Natural killer cell treated with Interleukin-12 subunit alpha and Interleukin-12 subunit beta and Interleukin-15 and Interleukin-18, amount 100 ng/mL, for 72 hours (primary cell): ENCODE measurements around the gene TSPEAR. TPM values are rescaled to one million over a fixed set of nuclear protein-coding genes. Genes with fewer than 3 reads are reported as not detected.
"Not testable (repeated sequence)": the region's sequence is repeated elsewhere in the genome, so short reads cannot be mapped to it uniquely, and the experiment has no call there.

Experiments used
- ATAC-seq, 2 donors: fragments of 150-1000 bp; cut with Tn5 transposase in 1 of 2; sonication (Bioruptor Pico), chemical (Tn5 transposase) in 1 of 2; 2 replicates each; pipeline ENCODE4 v1.10.0; 2021
- DNase-seq: peaks from one replicate; pipeline ENCODE4 v3.0.0; 2022; ENCODE audit warnings: low spot score
- H3K27ac Mint-ChIP-seq, 2 donors: 1 replicate in 1 of 2; 2 replicates in 1 of 2; pipeline ENCODE4 v1.8.0; 2022; ENCODE audit warnings: mixed read lengths in 2 of 2, mild to moderate bottlenecking in 1 of 2, moderate library complexity in 1 of 2
- H3K27me3 Mint-ChIP-seq, 2 donors: 1 replicate in 1 of 2; 2 replicates in 1 of 2; pipeline ENCODE4 v1.8.0; 2022; ENCODE audit warnings: mixed read lengths in 2 of 2
- H3K36me3 Mint-ChIP-seq: one replicate; pipeline ENCODE4 v1.8.0; 2022; ENCODE audit warnings: mixed read lengths
- H3K4me1 Mint-ChIP-seq, 2 donors: 1 replicate in 1 of 2; 2 replicates in 1 of 2; pipeline ENCODE4 v1.8.0; 2022; ENCODE audit warnings: low read depth in 2 of 2, mixed read lengths in 2 of 2, mild to moderate bottlenecking in 1 of 2
- H3K4me3 Mint-ChIP-seq: one replicate; pipeline ENCODE4 v1.8.0; 2022; ENCODE audit warnings: mixed read lengths
- H3K9me3 Mint-ChIP-seq: 2 replicates; pipeline ENCODE4 v1.8.0; 2022; ENCODE audit warnings: mixed read lengths
- total RNA-seq, 2 donors: library from RNA; stranded (reverse); gene quantifications; one replicate each; pipeline ENCODE4 v1.2.3, GENCODE V29; 2022

TSPEAR gene
- total RNA-seq, 2 donors from 2014 or later, result not detected

- peaks cover 19 to 30% of the 10 kb centered on the region in 2 donors for H3K27me3 Mint-ChIP-seq
- not testable (repeated sequence) for H3K9me3 Mint-ChIP-seq, H3K27ac Mint-ChIP-seq, H3K36me3 Mint-ChIP-seq, H3K4me3 Mint-ChIP-seq, DNase-seq, H3K4me1 Mint-ChIP-seq
- peak in 1 of 2 donors; percentile 38 for ATAC-seq
Observed at GRCh38 chr21:44590897-44591800, 120.2 kb downstream of the TSPEAR start.

- Mint-ChIP-seq H3K27me3 (peaks cover 26 to 34% of the 10 kb centered on the region in 2 donors), H3K9me3 (no peaks in the 10 kb centered on the region), H3K4me3 (no peak overlapping the region), H3K4me1 (peaks cover 0 to 7% of the 10 kb centered on the region in 2 donors), H3K27ac (no peak overlapping the region), H3K36me3 (no peaks in the 10 kb centered on the region)
- ATAC-seq (peak in 1 of 2 donors; percentile 6), DNase-seq (no peak)
Observed at GRCh38 chr21:44590311-44590721, 121.1 kb downstream of the TSPEAR start.

- peaks cover 0 to 7% of the 10 kb centered on the region in 2 donors for H3K4me1 Mint-ChIP-seq
- no peak overlapping the region for H3K27ac Mint-ChIP-seq
- H3K4me3 Mint-ChIP-seq, result no peak overlapping the region
- H3K27me3 Mint-ChIP-seq, result peaks cover 29 to 33% of the 10 kb centered on the region in 2 donors
- H3K9me3 Mint-ChIP-seq, result no peaks in the 10 kb centered on the region
- DNase-seq (no peak), ATAC-seq (peak in 1 of 2 donors; percentile 27)
- H3K36me3 Mint-ChIP-seq, result no peaks in the 10 kb centered on the region
Observed at GRCh38 chr21:44589586-44590305, 121.6 kb downstream of the TSPEAR start.

DNA sequence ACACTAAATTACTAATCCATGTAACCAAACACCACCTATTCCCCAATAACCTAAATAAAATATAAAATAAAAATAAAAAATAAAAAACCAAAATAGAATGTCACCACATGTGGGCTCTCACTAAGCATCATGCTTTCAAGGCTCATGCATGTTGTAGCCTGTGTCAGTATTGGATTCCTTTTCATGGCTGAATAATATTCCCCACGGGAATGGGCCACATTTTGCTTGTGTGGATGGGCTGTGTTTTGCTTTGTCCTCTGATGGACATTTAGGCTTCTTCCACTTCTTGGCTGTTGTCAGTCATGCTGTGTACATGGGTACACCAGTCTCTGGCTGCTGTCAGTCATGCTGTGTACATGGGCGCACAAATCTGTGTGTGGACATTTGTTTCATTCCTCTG is 122.3 kb downstream of the TSPEAR start:
- Mint-ChIP-seq H3K27me3 (peaks cover 36 to 38% of the 10 kb centered on the region in 2 donors), H3K36me3 (no peaks in the 10 kb centered on the region), H3K4me1 (peaks cover 0 to 7% of the 10 kb centered on the region in 2 donors), H3K27ac (no peak overlapping the region), H3K4me3 (no peak overlapping the region), H3K9me3 (no peaks in the 10 kb centered on the region)
- no peak for ATAC-seq
- no peak for DNase-seq

DNA sequence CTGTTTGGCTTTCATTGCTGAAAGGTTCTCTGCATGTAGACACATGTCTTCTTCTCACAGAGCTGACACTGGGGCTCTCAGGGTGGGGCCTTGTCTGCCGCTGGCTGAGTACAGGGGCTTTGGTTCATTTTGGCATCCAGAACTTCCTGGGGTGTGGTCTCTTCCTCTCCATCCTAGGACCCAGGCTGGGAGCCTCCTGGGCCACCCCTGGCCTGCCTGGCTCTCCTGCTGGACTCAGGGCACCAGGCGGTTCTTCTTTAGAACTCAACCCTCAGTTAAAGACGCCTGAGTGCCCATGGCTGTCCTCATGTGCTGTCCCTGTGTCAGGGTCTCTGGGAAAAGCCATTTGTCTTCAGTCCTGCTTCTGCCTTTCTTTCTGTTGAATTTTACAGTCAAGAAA is 125.5 kb downstream of the TSPEAR start:
- H3K4me3 Mint-ChIP-seq, result no peak overlapping the region
- peaks cover 45 to 49% of the 10 kb centered on the region in 2 donors for H3K27me3 Mint-ChIP-seq
- peaks cover 3% of the 10 kb centered on the region for H3K9me3 Mint-ChIP-seq
- DNase-seq (no peak), ATAC-seq (no peak)
- peaks cover 16% of the 10 kb centered on the region for H3K36me3 Mint-ChIP-seq
- H3K4me1 Mint-ChIP-seq, result no peaks in the 10 kb centered on the region
- H3K27ac Mint-ChIP-seq, result no peak overlapping the region

DNA sequence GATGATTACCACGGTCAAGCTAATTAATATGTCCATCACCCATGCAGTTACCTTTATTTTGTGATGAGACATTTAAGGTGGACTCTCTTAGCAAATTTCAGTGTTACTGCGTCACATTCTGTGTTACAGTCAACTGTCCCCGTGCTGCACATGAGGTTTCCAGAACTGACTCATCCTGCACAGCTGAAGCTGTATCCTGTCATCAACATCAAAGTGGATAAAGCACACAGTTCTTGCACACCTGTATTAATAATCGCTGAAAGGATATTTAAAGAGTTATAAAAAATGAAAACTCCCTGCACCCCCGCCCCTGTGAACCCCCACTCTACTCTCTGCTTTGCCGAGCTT is 127.6 kb downstream of the TSPEAR start:
- Mint-ChIP-seq H3K27ac (no peak overlapping the region), H3K36me3 (peaks cover 23% of the 10 kb centered on the region), H3K27me3 (peaks cover 45 to 49% of the 10 kb centered on the region in 2 donors), H3K9me3 (peaks cover 3% of the 10 kb centered on the region), H3K4me3 (no peak overlapping the region), H3K4me1 (no peaks in the 10 kb centered on the region)
- peak in 1 of 2 donors; percentile 58 for ATAC-seq
- no peak for DNase-seq

DNA sequence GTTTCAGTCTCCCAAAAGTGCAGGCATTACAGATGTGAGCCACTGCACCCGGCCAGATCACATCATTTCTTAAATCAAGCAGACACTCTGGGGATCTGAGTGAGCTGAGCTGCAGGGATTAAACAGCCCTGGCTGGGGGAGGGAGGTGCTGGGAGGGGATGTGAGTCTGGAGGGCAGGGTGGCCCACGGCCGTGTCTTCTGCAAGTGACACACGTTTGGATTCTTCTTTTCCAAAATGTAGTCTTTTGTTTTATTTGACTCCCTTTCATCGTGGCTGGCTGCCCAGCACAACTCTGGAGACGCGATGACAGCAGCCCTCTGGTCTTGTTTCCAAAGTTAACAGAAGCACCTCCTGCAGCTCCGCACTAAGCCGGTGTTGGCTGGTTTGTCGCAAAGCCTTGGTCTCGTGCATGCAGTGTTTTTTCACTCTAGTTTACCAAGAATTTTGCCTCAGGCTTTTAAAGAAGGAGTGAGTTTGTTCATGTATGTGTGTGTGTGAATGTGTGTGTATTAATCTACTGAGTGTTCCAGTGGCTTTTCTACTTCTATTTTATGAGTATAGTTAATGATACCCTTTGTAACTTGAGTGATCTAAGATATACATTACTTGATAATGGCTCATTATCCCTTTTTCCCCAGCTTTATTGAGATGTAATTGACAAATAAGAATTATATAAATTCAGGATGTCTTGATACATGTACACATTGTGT is 128.1 kb downstream of the TSPEAR start:
- Mint-ChIP-seq H3K9me3 (peaks cover 3% of the 10 kb centered on the region), H3K27me3 (peaks cover 45 to 49% of the 10 kb centered on the region in 2 donors), H3K27ac (no peak overlapping the region), H3K4me1 (no peaks in the 10 kb centered on the region), H3K4me3 (no peak overlapping the region), H3K36me3 (peaks cover 23% of the 10 kb centered on the region)
- ATAC-seq (no peak), DNase-seq (no peak)

DNA sequence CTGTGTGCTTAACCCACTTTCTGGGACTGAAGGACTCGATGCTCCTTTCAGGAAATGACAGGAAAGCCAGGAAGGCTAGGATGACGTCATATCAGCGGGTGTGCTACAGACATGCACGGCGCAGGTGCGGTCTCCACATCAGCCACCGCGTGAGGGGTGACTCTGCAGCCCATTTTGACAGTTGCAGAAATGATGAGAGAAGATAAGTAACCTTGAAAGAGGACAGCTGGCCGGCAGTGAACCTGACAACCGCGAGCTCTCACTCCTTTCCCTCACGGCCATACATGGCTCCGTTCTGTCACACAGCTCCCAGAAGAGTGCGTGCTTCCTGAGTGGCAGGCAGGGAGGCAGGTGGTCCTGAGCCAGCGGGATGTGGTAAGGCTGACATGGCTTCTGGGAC is 129.3 kb downstream of the TSPEAR start:
- Mint-ChIP-seq H3K4me1 (no peaks in the 10 kb centered on the region), H3K9me3 (peaks cover 3% of the 10 kb centered on the region), H3K27me3 (peaks cover 35 to 39% of the 10 kb centered on the region in 2 donors), H3K36me3 (peaks cover 23% of the 10 kb centered on the region), H3K4me3 (no peak overlapping the region), H3K27ac (no peak overlapping the region)
- ATAC-seq, result no peak
- no peak for DNase-seq

DNA sequence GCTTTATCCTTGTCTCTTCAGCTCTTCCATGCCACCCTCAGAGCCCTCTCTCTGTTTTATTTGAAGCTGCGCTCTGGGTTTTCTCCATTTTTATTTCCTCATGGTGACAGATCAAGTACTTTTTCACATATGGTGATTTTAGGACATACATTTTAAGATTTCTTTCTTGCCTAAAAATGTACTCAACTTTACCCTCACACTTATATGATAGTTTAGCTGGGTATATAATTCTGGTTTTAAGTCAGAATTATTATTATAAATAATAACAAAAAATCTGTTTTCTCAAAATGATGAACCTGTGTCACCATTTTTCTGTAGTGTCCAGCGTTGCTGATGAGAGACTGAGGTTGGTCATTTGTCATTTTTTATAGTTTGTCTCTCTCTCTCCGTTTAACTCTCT is 130.2 kb downstream of the TSPEAR start:
- no peak for DNase-seq
- no peak for ATAC-seq
- Mint-ChIP-seq H3K4me1 (no peaks in the 10 kb centered on the region), H3K4me3 (no peak overlapping the region), H3K27me3 (peaks cover 28 to 30% of the 10 kb centered on the region in 2 donors), H3K36me3 (peaks cover 23% of the 10 kb centered on the region), H3K27ac (no peak overlapping the region), H3K9me3 (peaks cover 6% of the 10 kb centered on the region)

GRCh38 chr21:44580231-44580821 is 131.0 kb downstream of the TSPEAR start, which contains the start of gene KRTAP10-5:
Gene KRTAP10-5, minus strand, starts transcription at chr21:44580604. Its CDS starts 26 bp downstream, at chr21:44580578.
- not testable (repeated sequence) for H3K4me3 Mint-ChIP-seq, ATAC-seq, H3K9me3 Mint-ChIP-seq, H3K4me1 Mint-ChIP-seq, DNase-seq, H3K27ac Mint-ChIP-seq
- H3K36me3 Mint-ChIP-seq, result peaks cover 23% of the 10 kb centered on the region
- peaks cover 28 to 29% of the 10 kb centered on the region in 2 donors for H3K27me3 Mint-ChIP-seq

- H3K36me3 Mint-ChIP-seq, result peaks cover 23% of the 10 kb centered on the region
- no peak overlapping the region for H3K4me3 Mint-ChIP-seq
- H3K27me3 Mint-ChIP-seq, result peaks cover 27 to 31% of the 10 kb centered on the region in 2 donors
- DNase-seq (no peak), ATAC-seq (no peak)
- H3K9me3 Mint-ChIP-seq, result peaks cover 6% of the 10 kb centered on the region
- H3K27ac Mint-ChIP-seq, result no peak overlapping the region
- peaks cover 0 to 2% of the 10 kb centered on the region in 2 donors for H3K4me1 Mint-ChIP-seq
Observed at GRCh38 chr21:44579833-44580144, 131.6 kb downstream of the TSPEAR start.

DNA sequence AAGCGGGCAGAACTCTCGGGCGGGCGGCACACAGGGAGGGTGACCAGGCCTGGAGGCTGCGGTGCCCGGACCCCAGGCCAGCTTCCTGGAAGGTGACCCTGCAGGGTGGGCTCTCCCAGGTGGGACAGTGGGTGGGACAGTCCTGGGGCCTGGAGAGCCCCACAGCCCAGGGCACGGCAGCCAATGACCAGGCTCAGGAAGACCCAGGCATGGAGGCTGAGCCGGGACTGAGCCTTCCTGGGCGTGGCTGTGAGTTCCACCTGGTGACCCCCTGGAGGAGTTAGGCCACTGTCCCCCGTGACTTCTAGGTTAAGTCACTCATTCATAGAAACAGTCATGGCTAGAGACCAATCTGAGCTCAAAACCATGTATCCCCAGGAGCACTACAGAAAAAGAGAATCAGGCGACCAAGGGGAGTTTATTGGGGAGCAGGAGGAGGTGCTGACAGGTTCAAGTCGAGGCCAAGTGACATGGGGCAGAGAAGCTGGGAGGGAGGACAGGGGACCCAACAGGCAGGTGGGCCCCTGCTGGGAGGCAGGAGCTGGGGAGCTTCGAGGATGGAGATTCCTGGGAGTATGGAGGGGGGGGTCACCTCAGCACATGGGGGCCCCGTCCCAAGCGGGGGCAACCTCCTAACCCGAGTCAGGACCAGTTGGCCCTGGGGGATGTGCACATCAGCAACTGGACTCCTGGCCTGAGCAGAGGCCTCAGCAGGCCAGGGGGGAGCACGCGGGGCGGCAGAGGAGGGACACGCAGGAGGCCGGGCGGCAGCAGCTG is 132.1 kb downstream of the TSPEAR start:
- H3K9me3 Mint-ChIP-seq, result peaks cover 6% of the 10 kb centered on the region
- no peak for ATAC-seq
- DNase-seq, result no peak
- H3K4me3 Mint-ChIP-seq, result no peak overlapping the region
- H3K27ac Mint-ChIP-seq, result no peak overlapping the region
- H3K4me1 Mint-ChIP-seq, result peaks cover 0 to 2% of the 10 kb centered on the region in 2 donors
- H3K27me3 Mint-ChIP-seq, result peaks cover 24 to 29% of the 10 kb centered on the region in 2 donors
- H3K36me3 Mint-ChIP-seq, result peaks cover 23% of the 10 kb centered on the region
